ENCODE measurements around the gene MRPL42. TPM values are rescaled to one million over a fixed set of nuclear protein-coding genes. Genes with fewer than 3 reads are reported as not detected.

Gene MRPL42
- total and polyA plus RNA-seq, 2 donors (not counting 1 experiment from before 2014, with no cell fraction given) = 31.5 to 45.2 TPM

GRCh38 chr12:93537769-93538168 lies 70.5 kb downstream of the MRPL42 start:
- CTCF ChIA-PET = interaction anchor here (1.0 to 1.9 kb wide), 2 partner anchors 562 to 565 kb away, joined by 3 to 10 read pairs; no protein-coding TSS in a partner anchor
- H3K9me3 Mint-ChIP-seq (ENCODE audit: insufficient read depth) = no peaks in the 10 kb centered on the region
- no peak for DNase-seq
- peak overlapping the region; percentile 1 for H3K4me3 Mint-ChIP-seq
- H3K27ac ChIP-seq (ENCODE audit: low read length in 2 of 2) = no peak overlapping the region
- H3K27me3 Mint-ChIP-seq = no peaks in the 10 kb centered on the region
- intact Hi-C loops (cut with micrococcal nuclease) = no loop called here
- no peaks in the 10 kb centered on the region for H3K27me3 ChIP-seq (replicated peaks in 1 of 4; ENCODE audit: control extremely low read depth in 1 of 4, control insufficient read depth in 3 of 4, insufficient read depth in 4 of 4, low read length in 3 of 4)
- no peak for ATAC-seq (ENCODE audit: low read depth)
- H4K20me1 ChIP-seq (ENCODE audit: control insufficient read depth, insufficient read depth, low read length, poor library complexity, severe bottlenecking) = no peaks in the 10 kb centered on the region
- H3K4me1 Mint-ChIP-seq = peaks cover 24% of the 10 kb centered on the region
- no peak overlapping the region for H3K27ac Mint-ChIP-seq
- no peak overlapping the region for H3K9ac ChIP-seq (ENCODE audit: low read length)
- no peaks in the 10 kb centered on the region for H3K79me2 ChIP-seq (ENCODE audit: control insufficient read depth, insufficient read depth, low read length)
- 92% methylated on average over 2 of the region's 5 CpGs for WGBS (ENCODE audit: insufficient coverage)
- no peak overlapping the region for H3K4me2 ChIP-seq (replicated peaks; ENCODE audit: low read depth, low read length, poor library complexity, severe bottlenecking)
- no peak overlapping the region for H3K4me3 ChIP-seq (ENCODE audit: control extremely low read depth in 1 of 5, extremely low read depth in 1 of 5, insufficient read depth in 1 of 5, low read depth in 2 of 5, low read length in 4 of 5)
- POLR2A ChIA-PET = no interaction called here
- H3K4me1 ChIP-seq (ENCODE audit: control insufficient read depth in 2 of 2, insufficient read depth in 2 of 2, low read length in 2 of 2) = peaks cover 20 to 23% of the 10 kb centered on the region in 2 donors
- no peaks in the 10 kb centered on the region for H3K9me3 ChIP-seq (ENCODE audit: control extremely low read depth in 1 of 3, control insufficient read depth in 2 of 3, insufficient read depth in 1 of 3, low read length in 2 of 3)
- no peak overlapping the region for H2AFZ ChIP-seq (ENCODE audit: insufficient read depth, low read depth, low read length, poor library complexity, severe bottlenecking)
- H3K36me3 ChIP-seq (replicated peaks in 1 of 2; ENCODE audit: control extremely low read depth in 1 of 2, control insufficient read depth in 1 of 2, extremely low read depth in 1 of 2, insufficient read depth in 2 of 2, low read length in 1 of 2) = no peaks in the 10 kb centered on the region
- no peak for TF ChIP-seq EZH2 (IDR thresholded peaks at IDR 0.05; ENCODE audit: borderline replicate concordance, insufficient read depth, low read depth, low read length, poor library complexity, severe bottlenecking)
- TF ChIP-seq CTCF (IDR thresholded peaks at IDR 0.05) = no peak

- intact Hi-C loops (cut with micrococcal nuclease) = no loop called here
- CTCF ChIA-PET = interaction anchor here (1.4 kb wide), 1 partner anchor 562 kb away, joined by 3 read pairs; no protein-coding TSS in a partner anchor
- peaks cover 24% of the 10 kb centered on the region for H3K4me1 Mint-ChIP-seq
- Histone ChIP-seq H3K4me2 (replicated peaks; ENCODE audit: low read depth, low read length, poor library complexity, severe bottlenecking) (no peak overlapping the region), H3K79me2 (ENCODE audit: control insufficient read depth, insufficient read depth, low read length) (no peaks in the 10 kb centered on the region), H3K9me3 (ENCODE audit: control extremely low read depth in 1 of 3, control insufficient read depth in 2 of 3, insufficient read depth in 1 of 3, low read length in 2 of 3) (no peaks in the 10 kb centered on the region), H3K36me3 (replicated peaks in 1 of 2; ENCODE audit: control extremely low read depth in 1 of 2, control insufficient read depth in 1 of 2, extremely low read depth in 1 of 2, insufficient read depth in 2 of 2, low read length in 1 of 2) (no peaks in the 10 kb centered on the region), H4K20me1 (ENCODE audit: control insufficient read depth, insufficient read depth, low read length, poor library complexity, severe bottlenecking) (no peaks in the 10 kb centered on the region), H3K4me1 (ENCODE audit: control insufficient read depth in 2 of 2, insufficient read depth in 2 of 2, low read length in 2 of 2) (peaks cover 20 to 23% of the 10 kb centered on the region in 2 donors), H3K27ac (ENCODE audit: low read length in 2 of 2) (no peak overlapping the region), H3K27me3 (replicated peaks in 1 of 4; ENCODE audit: control extremely low read depth in 1 of 4, control insufficient read depth in 3 of 4, insufficient read depth in 4 of 4, low read length in 3 of 4) (peaks cover 0 to 3% (median 0%) of the 10 kb centered on the region in 4 experiments), H3K9ac (ENCODE audit: low read length) (no peak overlapping the region), H2AFZ (ENCODE audit: insufficient read depth, low read depth, low read length, poor library complexity, severe bottlenecking) (no peak overlapping the region), H3K4me3 (ENCODE audit: control extremely low read depth in 1 of 5, extremely low read depth in 1 of 5, insufficient read depth in 1 of 5, low read depth in 2 of 5, low read length in 4 of 5) (no peak overlapping the region)
- DNase-seq (no peak), ATAC-seq (ENCODE audit: low read depth) (no peak)
- no peak for TF ChIP-seq EZH2 (IDR thresholded peaks at IDR 0.05; ENCODE audit: borderline replicate concordance, insufficient read depth, low read depth, low read length, poor library complexity, severe bottlenecking)
- TF ChIP-seq CTCF (IDR thresholded peaks at IDR 0.05) = no peak
- 83% methylated on average over 1 of the region's 4 CpGs for WGBS (ENCODE audit: insufficient coverage)
- peaks cover 9% of the 10 kb centered on the region for H3K27me3 Mint-ChIP-seq
- POLR2A ChIA-PET = no interaction called here
- H3K4me3 Mint-ChIP-seq = no peak overlapping the region
- H3K27ac Mint-ChIP-seq = no peak overlapping the region
- H3K9me3 Mint-ChIP-seq (ENCODE audit: insufficient read depth) = no peaks in the 10 kb centered on the region
Measured at GRCh38 chr12:93539821-93540220, 72.5 kb downstream of the MRPL42 start.
